Suprapubic skin (tissue), 4 donors: ENCODE data around the gene LRMDA.

Experiments used
- CTCF ChIP-seq, 2 donors: fragments of 200-600 bp in 1 of 2; fragments of 450-650 bp in 1 of 2; sonication (generic) in 1 of 2; IDR thresholded peaks; one replicate each; pipeline ENCODE4 v1.5.1; 2016 to 2019; ENCODE audit warnings: antibody characterized with exemption in 2 of 2, mild to moderate bottlenecking in 1 of 2, moderate library complexity in 1 of 2
- EP300 ChIP-seq: sonication (generic); formaldehyde crosslinking; IDR thresholded peaks from one replicate; pipeline ENCODE4 v1.6.1; 2017; ENCODE audit warnings: antibody characterized with exemption
- POLR2A ChIP-seq, 2 donors: fragments of 450-650 bp; IDR thresholded peaks; one replicate each; pipeline ENCODE4 v1.6.1; 2017; ENCODE audit warnings: antibody characterized with exemption in 2 of 2, mild to moderate bottlenecking in 2 of 2, moderate library complexity in 2 of 2
- POLR2AphosphoS5 ChIP-seq, 3 donors: sonication (generic); formaldehyde crosslinking; IDR thresholded peaks; one replicate each; pipeline ENCODE4 v1.6.1; 2017; ENCODE audit warnings: antibody characterized with exemption in 3 of 3

GRCh38 chr10:76555067-76555670 lies 1123.7 kb downstream of the LRMDA start:
- TF ChIP-seq EP300 (no peak), POLR2AphosphoS5 (IDR thresholded peaks at IDR 0.05) (no peak), CTCF (IDR thresholded peaks at IDR 0.05) (no peak), POLR2A (IDR thresholded peaks at IDR 0.05) (no peak)
